ENCODE measurements around the gene GPR68.
"Not testable (repeated sequence)": the region's sequence is repeated elsewhere in the genome, so short reads cannot be mapped to it uniquely, and the experiment has no call there.

GPR68 gene

GRCh38 chr14:91272341-91273272 lies 28.1 kb upstream of the GPR68 start:
- DNase-seq = no peak

- no peak for DNase-seq
These were observed 27.1 kb upstream of the GPR68 start for GRCh38 chr14:91271639-91272038.

DNA sequence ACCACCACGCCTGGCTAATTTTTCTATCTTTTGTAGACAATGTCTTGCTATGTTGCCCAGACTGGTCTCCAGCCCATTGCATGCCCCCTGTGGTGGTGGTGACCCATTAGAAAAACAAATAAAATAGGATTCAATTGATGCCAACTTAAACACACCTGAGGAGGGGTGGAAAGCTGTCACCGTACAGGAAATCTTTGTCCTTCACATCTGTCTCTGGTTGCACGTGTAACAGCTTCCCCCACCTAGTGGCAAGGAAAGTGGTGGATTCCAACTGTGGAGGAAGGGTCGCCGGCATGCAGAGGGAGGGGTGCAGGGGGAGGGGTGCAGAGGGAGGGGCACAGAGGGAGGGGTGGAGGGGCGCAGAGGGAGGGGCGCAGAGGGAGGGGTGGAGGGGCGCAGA lies 26.1 kb upstream of the GPR68 start:
- no peak for DNase-seq

GRCh38 chr14:91270188-91270587 lies 25.7 kb upstream of the GPR68 start:
- no peak for DNase-seq

DNA sequence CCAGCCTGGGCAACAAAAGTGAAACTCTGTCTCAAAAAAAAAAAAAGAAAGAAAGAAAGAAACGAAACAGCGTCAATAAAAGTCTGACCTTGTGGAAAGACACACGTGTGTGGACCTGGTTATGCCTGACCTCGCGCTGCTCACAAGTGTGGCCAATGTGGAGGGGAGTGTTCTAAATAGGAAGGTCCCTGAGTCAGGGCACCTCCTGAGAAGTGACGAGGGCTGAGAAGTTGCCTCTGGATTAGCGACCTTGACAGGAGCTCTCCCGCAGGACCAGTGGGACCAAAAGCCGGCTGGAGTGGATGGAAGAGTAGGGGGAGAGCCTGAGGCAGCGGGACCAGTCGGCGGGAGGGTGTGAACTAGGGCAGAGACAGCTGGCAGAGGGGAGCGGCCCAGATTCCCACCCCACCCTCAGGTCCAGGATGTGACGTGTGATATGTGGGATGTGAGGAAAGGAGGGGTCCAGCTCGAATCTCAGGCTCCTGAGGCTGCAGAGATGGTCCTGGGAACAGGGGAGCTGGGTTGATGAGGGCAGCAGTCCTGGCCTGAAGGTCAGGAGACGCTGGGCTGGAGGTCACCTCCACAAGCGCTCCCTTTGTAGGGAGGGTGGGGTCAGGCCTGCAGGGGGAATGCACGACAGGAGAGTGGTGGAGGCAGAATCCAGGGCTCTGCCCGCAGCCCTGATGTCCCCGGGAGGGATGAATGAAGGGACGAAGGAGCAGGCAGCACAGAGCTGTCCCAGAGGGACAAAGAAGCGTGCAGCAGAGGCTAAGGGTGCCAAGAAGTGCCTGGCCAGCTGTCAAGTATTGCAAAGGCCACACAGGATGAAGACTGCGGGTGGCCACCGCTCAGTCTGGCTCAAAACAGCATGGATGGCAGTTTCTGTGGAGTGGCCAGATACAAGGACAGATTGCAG lies 24.8 kb upstream of the GPR68 start:
- no peak for DNase-seq

- no peak for DNase-seq
These were observed 23.5 kb upstream of the GPR68 start for GRCh38 chr14:91267965-91268437.

DNA sequence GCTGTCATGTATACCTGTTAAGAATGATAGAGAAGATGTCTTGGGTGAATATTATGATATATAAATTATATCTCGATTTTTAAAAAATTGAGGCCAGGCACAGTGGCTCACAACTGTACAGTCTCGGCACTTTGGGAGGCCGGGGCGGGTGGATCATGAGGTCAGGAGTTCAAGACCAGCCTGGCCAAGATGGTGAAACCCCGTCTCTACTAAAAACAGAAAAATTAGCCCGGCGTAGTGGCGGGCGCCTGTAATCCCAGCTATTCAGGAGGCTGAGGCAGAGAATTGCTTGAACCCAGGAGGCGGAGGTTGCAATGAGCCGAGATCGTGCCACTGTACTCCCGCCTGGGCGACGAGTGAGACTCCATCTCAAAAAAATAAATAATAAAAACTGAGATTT lies 21.8 kb upstream of the GPR68 start:
- not testable (repeated sequence) for DNase-seq

- no peak for DNase-seq
These were observed 20.9 kb upstream of the GPR68 start for GRCh38 chr14:91265404-91265803.

DNA sequence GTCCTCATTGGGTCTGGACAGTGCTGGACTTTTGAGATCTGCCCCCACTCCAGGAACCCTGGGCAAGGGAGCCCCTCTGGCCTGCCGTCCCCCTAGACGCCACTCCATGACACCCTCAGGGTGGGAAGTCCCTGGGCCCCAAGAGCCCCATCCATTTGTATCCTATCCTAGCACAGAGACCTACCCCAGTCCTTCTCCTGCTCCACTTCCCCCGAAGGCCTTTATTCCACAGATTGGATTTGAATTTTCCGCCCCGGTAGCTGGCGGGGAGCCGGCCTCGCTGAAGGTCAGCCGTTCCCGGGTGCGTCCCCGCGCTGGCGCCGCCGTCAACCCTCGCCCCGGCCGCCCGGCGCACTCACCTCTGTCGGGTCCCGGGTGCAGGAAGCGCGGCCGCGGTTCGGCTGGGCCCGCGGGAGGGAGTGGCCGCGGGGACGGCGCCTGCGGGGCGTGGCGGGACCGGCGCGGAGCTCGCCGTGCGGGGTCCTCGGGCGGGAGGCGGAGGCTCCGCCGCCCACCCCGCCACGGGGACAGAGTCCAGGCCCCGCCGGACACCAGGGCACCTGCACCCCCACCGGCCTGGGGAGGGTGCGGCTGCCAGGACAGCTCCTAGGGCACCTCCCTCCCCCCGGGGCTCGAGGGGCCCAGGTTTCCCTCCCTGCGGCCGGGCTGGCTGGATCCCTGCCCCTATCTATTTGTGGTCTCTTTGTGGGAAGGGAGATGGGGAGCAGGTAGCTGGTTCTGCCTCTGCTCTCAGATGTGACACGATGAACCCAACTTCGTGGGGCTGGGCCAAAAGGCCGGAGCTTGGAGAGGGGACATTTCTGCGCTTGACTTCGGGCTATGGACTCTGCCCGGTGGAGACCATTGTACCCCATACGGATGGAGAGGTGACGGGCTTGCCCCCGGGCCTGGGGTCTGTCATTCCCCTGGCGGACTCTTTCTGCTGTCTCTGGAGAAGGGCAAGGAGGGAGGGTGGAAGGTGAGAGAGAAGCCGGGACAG lies 19.9 kb upstream of the GPR68 start:
- DNase-seq = no peak

DNA sequence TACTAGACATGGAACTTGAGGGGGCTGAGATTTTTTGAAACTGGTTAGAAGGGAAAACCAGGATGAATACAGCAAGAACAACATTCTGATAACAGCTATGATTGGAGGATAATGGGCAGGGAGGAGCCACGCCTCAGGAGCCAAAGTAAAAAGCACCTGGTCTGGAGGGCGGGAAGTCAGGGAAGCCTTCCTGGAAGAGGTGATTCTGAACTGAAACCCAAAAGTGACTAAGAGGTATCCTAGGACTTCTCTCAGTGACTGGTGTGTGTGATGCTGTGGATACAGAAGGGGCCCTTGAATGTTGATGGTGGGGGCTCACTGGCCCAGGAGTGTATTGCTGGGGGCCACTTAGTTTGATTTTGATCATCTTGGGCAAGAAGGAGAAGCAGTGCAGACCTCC lies 18.8 kb upstream of the GPR68 start:
- no peak for DNase-seq

DNA sequence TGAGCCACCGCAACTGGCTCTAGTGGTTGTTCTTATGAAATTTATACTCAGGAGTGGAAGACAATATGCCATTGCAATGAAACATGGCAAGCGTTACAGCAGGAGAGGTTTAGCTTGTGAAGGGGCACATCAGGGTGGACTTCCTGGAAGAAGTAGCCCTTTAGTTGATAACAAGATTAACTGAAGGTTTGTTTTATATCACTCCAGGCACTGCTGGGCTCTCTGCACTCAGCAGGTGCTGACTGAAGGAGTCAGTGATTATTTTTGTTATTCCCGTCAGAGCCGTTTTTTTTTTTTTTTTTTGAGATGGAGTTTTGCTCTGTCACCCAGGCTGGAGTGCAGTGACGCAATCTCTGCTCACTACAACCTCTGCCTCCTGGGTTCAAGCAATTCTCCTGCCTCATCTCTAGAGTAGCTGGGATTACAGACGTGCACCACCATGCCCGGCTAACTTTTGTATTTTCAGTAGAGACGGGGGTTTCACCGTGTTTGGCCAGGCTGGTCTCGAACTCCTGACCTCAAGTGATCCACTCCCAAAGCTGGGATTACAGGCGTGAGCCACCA lies 17.6 kb upstream of the GPR68 start:
- no peak for DNase-seq

- DNase-seq = no peak
These were observed 16.6 kb upstream of the GPR68 start for GRCh38 chr14:91261115-91261514.

DNA sequence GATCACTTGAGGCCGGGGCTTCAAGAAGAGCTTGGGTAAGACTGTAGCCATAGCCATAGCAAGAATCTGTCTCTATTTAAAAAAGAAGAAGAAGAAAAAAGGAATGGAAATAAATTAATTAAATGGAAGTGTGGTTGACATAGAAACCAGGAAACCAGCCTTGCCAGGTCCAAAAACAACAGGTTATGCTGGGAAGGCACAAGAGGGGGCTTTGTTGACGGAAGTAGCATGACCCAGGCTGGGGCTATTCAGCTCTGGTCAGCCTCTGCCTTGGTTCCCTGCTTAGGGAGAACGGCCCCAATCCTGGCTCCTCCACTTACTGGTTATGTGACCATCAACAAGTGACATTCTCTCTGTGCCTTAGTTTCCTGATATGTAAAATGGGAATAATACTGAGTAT lies 14.4 kb upstream of the GPR68 start:
- DNase-seq = no peak

GRCh38 chr14:91258011-91258618 lies 13.6 kb upstream of the GPR68 start:
- DNase-seq = no peak

DNA sequence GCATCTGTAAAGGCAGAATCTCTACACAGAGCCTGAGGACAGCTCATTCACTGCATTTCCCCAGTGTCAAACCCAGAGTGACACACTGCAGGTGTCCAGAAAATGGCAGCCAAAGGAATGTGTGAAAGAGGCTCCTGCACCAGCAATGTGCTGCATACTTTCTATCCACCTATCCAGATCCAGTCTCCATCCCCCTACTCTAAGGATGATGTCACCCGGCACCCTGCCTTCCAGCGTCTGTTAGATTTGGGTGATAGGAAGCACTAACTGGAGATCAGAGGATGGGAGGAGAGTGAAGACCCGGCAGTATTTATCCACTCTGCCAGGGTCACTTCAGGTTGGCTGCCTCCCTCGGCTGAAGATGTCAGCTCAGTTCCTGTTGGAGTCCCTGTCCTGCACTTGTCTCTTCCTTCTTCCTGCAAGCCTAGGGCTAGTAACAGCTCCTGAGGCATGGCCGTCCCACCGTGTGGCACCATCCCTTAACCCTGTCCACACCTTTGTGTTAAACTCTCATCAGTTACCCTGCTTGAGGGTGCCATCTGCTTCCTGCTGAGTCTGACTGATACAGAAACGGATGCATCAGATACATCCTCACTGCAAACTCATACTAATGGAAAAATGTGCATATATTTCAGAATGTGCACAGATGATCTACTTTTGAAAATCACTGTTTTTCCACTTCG lies 13.0 kb upstream of the GPR68 start:
- no peak for DNase-seq

- no peak for DNase-seq
These were observed 12.2 kb upstream of the GPR68 start for GRCh38 chr14:91256661-91257060.

DNA sequence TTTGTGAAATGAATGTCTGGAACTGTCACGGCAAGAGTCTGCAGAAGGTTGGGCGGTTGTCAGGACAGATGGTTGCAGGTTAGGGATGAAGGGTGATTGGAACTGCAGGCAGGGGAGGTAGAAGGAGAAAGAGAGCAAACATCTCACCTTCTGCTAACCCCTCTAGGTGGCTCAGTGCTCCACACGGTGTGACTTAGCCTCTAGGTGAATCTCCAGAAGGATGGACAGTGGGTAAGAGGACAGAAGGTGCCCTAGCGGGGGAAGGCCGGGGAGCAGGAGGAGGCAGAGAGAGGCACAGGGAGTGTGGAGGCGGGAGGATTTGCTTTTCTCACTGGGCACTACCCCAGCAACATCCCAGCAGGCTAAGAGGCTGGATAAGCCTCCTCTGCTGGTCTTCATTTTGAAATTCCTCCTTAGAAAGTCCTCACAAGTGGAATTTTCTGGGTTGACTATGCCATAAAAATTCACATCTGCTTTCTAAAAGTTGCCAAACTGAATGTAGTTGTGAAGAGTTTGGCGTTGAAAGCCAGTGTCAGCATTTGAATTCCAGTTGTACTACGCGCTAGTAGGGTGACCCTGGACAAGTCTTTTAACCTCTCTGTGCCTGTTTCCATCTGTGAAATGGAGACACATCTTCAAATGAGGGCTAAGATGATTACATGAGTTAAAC lies 10.7 kb upstream of the GPR68 start:
- no peak for DNase-seq

DNA sequence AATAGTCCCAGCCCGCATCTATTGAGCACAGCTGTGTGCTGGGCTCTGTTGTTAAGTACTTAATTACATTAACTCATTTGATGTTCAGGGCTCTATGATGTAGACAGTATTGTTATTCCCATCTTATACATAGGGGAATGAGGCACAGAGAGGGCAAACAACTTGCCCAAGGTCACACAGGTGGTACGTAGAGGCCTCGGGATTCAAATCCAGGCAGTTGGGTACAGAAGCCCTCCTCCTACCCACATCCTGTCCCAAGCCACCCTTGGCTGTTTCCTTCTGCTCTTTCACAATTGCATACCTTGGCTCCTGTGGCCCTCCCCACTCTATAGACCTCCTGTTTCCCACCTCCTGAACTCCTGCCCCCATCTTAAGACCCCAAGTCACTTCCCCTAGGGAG lies 10.0 kb upstream of the GPR68 start:
- no peak for DNase-seq

DNA sequence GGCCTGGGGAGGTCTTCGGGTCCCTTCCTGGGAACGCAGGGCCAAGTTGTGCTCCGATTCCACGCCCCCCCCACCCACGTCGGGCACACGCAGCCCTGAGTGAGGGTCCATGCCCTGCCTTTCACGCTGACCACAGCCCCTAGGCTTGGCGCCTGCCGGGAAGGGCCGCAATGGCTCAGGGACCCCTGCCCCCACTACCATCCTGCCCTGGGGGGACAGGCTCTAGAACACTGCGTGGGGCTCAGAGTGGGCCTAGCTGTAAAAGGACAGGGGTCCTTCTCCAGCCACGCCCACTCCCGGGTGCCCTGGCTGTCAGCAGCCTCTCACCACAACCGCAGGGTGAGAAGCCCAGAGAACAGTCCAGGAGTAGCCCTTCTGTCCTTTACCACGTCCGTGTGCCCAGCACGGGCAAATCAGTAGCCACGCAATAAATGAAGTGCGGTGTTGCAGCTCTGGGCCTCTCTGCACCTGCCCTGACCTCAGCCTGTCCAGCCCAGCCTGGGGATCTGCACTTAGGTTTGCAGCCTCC lies 9.4 kb upstream of the GPR68 start:
- no peak for DNase-seq
